ENCODE data around the gene MED27. TPM values are rescaled to one million over a fixed set of nuclear protein-coding genes. Genes with fewer than 3 reads are reported as not detected.

The MED27 gene
- total RNA-seq, 1 donor, result 25.7 TPM

GRCh38 chr9:132090771-132091170 is 11.1 kb upstream of the MED27 start:
- Histone ChIP-seq H3K4me2 (ENCODE audit: insufficient read depth, low read length) (no peak overlapping the region), H3K27ac (ENCODE audit: low read depth, low read length) (no peak overlapping the region), H3K4me1 (ENCODE audit: insufficient read depth, low read length) (peaks cover 8% of the 10 kb centered on the region), H4K20me1 (ENCODE audit: insufficient read depth, low read length) (no peaks in the 10 kb centered on the region), H3K36me3 (ENCODE audit: insufficient read depth, low read length) (no peaks in the 10 kb centered on the region), H2AFZ (ENCODE audit: low read length) (no peak overlapping the region), H3K4me3 (ENCODE audit: insufficient read depth, low read length) (no peak overlapping the region), H3K9me3 (ENCODE audit: low read depth, low read length) (no peaks in the 10 kb centered on the region), H3K79me2 (ENCODE audit: insufficient read depth, low read length) (no peaks in the 10 kb centered on the region), H3K27me3 (ENCODE audit: insufficient read depth, low read length) (peaks cover 16% of the 10 kb centered on the region)
- no peak for TF ChIP-seq CTCF (IDR thresholded peaks at IDR 0.05; ENCODE audit: extremely low read depth, low read depth, low read length)
- no peak for DNase-seq (ENCODE audit: insufficient read length, low spot score, missing footprints)

- Histone ChIP-seq H3K4me1 (ENCODE audit: insufficient read depth, low read length) (no peaks in the 10 kb centered on the region), H3K9me3 (ENCODE audit: low read depth, low read length) (no peaks in the 10 kb centered on the region), H3K27me3 (ENCODE audit: insufficient read depth, low read length) (peaks cover 25% of the 10 kb centered on the region), H3K4me3 (ENCODE audit: insufficient read depth, low read length) (no peak overlapping the region), H4K20me1 (ENCODE audit: insufficient read depth, low read length) (no peaks in the 10 kb centered on the region), H3K4me2 (ENCODE audit: insufficient read depth, low read length) (no peak overlapping the region), H2AFZ (ENCODE audit: low read length) (no peak overlapping the region), H3K79me2 (ENCODE audit: insufficient read depth, low read length) (no peaks in the 10 kb centered on the region), H3K27ac (ENCODE audit: low read depth, low read length) (no peak overlapping the region), H3K36me3 (ENCODE audit: insufficient read depth, low read length) (no peaks in the 10 kb centered on the region)
- DNase-seq (ENCODE audit: insufficient read length, low spot score, missing footprints), result no peak
- no peak for TF ChIP-seq CTCF (IDR thresholded peaks at IDR 0.05; ENCODE audit: extremely low read depth, low read depth, low read length)
Observed at GRCh38 chr9:132087438-132088030, 7.9 kb upstream of the MED27 start.

DNA sequence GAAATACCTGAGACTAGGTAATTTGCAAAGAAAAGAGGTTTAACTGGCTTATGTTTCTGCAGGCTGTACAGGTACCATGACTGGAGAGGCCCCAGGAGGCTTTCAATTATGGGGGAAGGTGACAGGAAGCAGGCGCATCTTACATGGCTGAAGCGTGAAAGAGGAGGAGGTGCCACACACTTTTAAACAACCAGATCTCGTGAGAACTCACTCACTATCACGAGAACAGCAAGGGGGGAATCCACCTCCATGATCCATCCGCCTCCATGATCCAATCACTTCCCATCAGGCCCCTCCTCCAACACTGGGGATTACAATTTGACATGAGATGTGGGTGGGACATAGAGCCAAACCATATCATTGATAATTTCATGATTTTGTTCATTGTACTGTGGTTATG is 2.5 kb upstream of the MED27 start:
- peaks cover 14% of the 10 kb centered on the region for H3K4me1 ChIP-seq (ENCODE audit: insufficient read depth, low read length)
- H2AFZ ChIP-seq (ENCODE audit: low read length), result no peak overlapping the region
- TF ChIP-seq CTCF (IDR thresholded peaks at IDR 0.05; ENCODE audit: extremely low read depth, low read depth, low read length), result no peak
- no peak overlapping the region for H3K4me3 ChIP-seq (ENCODE audit: insufficient read depth, low read length)
- H3K4me2 ChIP-seq (ENCODE audit: insufficient read depth, low read length), result no peak overlapping the region
- peaks cover 24% of the 10 kb centered on the region for H3K79me2 ChIP-seq (ENCODE audit: insufficient read depth, low read length)
- no peak overlapping the region for H3K27ac ChIP-seq (ENCODE audit: low read depth, low read length)
- peaks cover 14% of the 10 kb centered on the region for H3K27me3 ChIP-seq (ENCODE audit: insufficient read depth, low read length)
- DNase-seq (ENCODE audit: insufficient read length, low spot score, missing footprints), result no peak
- peaks cover 4% of the 10 kb centered on the region for H3K36me3 ChIP-seq (ENCODE audit: insufficient read depth, low read length)
- no peaks in the 10 kb centered on the region for H3K9me3 ChIP-seq (ENCODE audit: low read depth, low read length)
- H4K20me1 ChIP-seq (ENCODE audit: insufficient read depth, low read length), result peaks cover 3% of the 10 kb centered on the region

DNA sequence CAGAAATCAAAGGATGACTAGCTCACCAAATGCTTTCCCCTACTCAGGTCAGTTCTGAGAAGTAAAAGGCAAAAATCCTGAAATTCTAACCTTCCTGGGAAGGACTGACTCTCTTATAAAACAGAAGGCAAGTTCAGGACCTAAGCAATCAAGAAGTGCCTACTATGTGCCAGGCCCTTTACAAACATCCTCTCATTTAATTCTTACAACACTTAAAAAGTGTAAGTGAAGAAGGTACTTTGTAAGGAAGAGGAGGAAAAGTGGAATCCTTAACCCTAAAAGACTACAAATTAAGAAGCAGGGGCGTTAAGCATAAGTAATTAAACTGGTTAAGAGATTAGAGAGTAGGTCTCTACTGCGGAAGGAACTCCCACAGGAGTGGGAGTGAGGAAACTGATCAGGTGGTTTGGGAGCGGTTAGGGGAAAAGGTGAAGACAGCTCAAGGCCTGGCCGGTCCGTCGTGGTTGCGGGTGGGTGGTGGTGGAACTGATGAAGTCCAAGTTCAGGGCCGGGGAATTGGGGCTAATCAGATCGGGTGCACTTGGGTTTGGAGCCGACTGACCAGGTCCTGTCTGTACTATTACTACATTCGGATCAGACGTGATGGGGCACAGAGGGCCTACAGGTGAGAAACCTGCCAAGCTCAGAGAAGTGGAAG is 839 bp downstream of the MED27 start:
- no peaks in the 10 kb centered on the region for H3K9me3 ChIP-seq (ENCODE audit: low read depth, low read length)
- peak overlapping the region; percentile 89 for H3K27ac ChIP-seq (ENCODE audit: low read depth, low read length)
- peak overlapping the region; percentile 94 for H2AFZ ChIP-seq (ENCODE audit: low read length)
- peak overlapping the region; percentile 95 for H3K4me3 ChIP-seq (ENCODE audit: insufficient read depth, low read length)
- H3K79me2 ChIP-seq (ENCODE audit: insufficient read depth, low read length), result peaks cover 52% of the 10 kb centered on the region
- peaks cover under 1% of the 10 kb centered on the region for H3K27me3 ChIP-seq (ENCODE audit: insufficient read depth, low read length)
- peak overlapping the region; percentile 84 for H3K4me2 ChIP-seq (ENCODE audit: insufficient read depth, low read length)
- peaks cover 40% of the 10 kb centered on the region for H3K4me1 ChIP-seq (ENCODE audit: insufficient read depth, low read length)
- no peak for TF ChIP-seq CTCF (IDR thresholded peaks at IDR 0.05; ENCODE audit: extremely low read depth, low read depth, low read length)
- DNase-seq (ENCODE audit: insufficient read length, low spot score, missing footprints), result peak; percentile 48
- H4K20me1 ChIP-seq (ENCODE audit: insufficient read depth, low read length), result peaks cover 3% of the 10 kb centered on the region
- H3K36me3 ChIP-seq (ENCODE audit: insufficient read depth, low read length), result peaks cover 22% of the 10 kb centered on the region
